ENCODE data around the gene OLFM2.
A peak's percentile ranks its signal among the peaks of the same experiment; 100 is the strongest.

DNA sequence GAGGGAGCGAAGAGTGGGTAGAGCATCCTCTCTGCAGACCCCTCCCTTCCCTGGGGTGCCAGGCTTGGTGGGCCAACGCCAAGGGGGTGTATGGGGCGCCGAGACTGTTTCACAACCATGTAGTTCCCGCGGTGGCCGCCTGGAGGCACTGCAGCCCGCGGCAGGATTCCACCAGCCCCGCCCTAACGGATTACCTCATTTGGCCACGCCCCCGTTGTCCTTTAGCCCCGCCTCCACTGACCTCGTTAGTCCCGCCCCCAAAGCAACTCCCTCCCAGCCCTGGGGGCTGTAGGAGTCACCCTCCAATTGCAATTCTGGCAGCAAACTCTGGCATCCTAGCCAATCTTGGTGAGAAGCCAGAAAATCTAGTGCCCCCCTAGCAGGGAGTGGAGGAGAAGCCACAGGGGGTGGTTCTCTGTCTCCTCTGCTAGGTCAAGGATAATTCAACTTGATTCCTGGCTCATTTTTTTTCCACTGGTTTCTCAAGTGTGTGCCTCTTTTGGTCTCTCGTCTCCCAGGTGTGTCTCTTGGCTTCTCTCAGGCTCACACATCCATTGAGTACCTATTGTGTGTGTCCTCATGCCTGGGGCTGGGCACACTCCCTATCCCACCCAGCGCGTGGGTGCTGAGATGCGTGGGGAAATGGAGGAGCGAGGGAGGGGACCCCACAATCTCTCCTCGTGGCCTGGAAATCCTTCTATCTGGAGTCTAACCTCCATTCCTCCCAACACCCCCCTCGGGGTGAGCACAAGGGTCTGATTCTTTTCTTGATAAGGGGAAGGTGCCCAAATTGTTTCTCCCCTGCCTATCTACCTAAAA is 2.0 kb downstream of the OLFM2 start:
- TF ChIP-seq POLR2A (IDR thresholded peaks at IDR 0.05), result peak in 1 of 2 donors; percentile 18
- TF ChIP-seq, protein P1, sequence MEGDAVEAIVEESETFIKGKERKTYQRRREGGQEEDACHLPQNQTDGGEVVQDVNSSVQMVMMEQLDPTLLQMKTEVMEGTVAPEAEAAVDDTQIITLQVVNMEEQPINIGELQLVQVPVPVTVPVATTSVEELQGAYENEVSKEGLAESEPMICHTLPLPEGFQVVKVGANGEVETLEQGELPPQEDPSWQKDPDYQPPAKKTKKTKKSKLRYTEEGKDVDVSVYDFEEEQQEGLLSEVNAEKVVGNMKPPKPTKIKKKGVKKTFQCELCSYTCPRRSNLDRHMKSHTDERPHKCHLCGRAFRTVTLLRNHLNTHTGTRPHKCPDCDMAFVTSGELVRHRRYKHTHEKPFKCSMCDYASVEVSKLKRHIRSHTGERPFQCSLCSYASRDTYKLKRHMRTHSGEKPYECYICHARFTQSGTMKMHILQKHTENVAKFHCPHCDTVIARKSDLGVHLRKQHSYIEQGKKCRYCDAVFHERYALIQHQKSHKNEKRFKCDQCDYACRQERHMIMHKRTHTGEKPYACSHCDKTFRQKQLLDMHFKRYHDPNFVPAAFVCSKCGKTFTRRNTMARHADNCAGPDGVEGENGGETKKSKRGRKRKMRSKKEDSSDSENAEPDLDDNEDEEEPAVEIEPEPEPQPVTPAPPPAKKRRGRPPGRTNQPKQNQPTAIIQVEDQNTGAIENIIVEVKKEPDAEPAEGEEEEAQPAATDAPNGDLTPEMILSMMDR (IDR thresholded peaks at IDR 0.05), result peak; percentile 88 to 93 (median 90)
